T-helper 1 cell treated with Interleukin-12 subunit alpha and Interleukin-12 subunit beta and Interleukin-4 antibody, amounts not matched to agents 30 ng/mL and 1 ng/mL, for 36 hours (primary cell): ENCODE data around the gene SNX21. TPM values are rescaled to one million over a fixed set of nuclear protein-coding genes. Genes with fewer than 3 reads are reported as not detected.
"Not testable (repeated sequence)": the region's sequence is repeated elsewhere in the genome, so short reads cannot be mapped to it uniquely, and the experiment has no call there.

ENCODE experiments used
- intact Hi-C: fragments of 100-400 bp; cut with micrococcal nuclease; formaldehyde crosslinking; loops from one replicate; pipeline ENCODE4 v1.15.1; 2024
- total RNA-seq: library from RNA; stranded (reverse); gene quantifications from 2 replicates; pipeline ENCODE4 v1.2.3, GENCODE V29; 2022

SNX21 gene
- total RNA-seq, 1 donor from 2014 or later = 0.59 TPM

GRCh38 chr20:45848421-45848820 is 14.8 kb downstream of the SNX21 start:
- intact Hi-C loops = no loop called here

- intact Hi-C loops = no loop called here
These were observed 15.5 kb downstream of the SNX21 start for GRCh38 chr20:45848969-45849582.

- intact Hi-C loops = no loop called here
These were observed 16.6 kb downstream of the SNX21 start for GRCh38 chr20:45850238-45850637.

- intact Hi-C loops = no loop called here
These were observed 17.3 kb downstream of the SNX21 start for GRCh38 chr20:45850926-45851325.

- intact Hi-C loops = no loop called here
These were observed 17.9 kb downstream of the SNX21 start for GRCh38 chr20:45851501-45851900.

GRCh38 chr20:45852326-45852725 is 18.7 kb downstream of the SNX21 start:
- intact Hi-C loops = no loop called here

GRCh38 chr20:45853484-45853883 is 19.9 kb downstream of the SNX21 start:
- intact Hi-C loops = no loop called here

- intact Hi-C loops = loop anchor here (1.0 to 5.0 kb wide), 11 partner anchors 24 to 440 kb away; partner anchors contain the start of genes CTSA, DNTTIP1, NEURL2 and PIGT
These were observed 23.7 kb downstream of the SNX21 start, which contains the start of the genes ACOT8 and ZSWIM3 for GRCh38 chr20:45857114-45857881. TSS of gene ACOT8 (minus strand) at chr20:45857392. CDS start at chr20:45857315, 77 bp downstream. TSS of gene ZSWIM3 (plus strand) at chr20:45857614. CDS start at chr20:45857826, 212 bp downstream.

GRCh38 chr20:45857882-45858216 is 24.2 kb downstream of the SNX21 start:
- intact Hi-C loops = loop anchor here (1.0 to 5.0 kb wide), 11 partner anchors 23 to 441 kb away; partner anchors contain the start of genes CTSA, DNTTIP1, NEURL2 and PIGT

- intact Hi-C loops = loop anchor here (5.0 kb wide), 1 partner anchor 443 kb away; the partner anchor contains the start of gene PIGT
These were observed 26.3 kb downstream of the SNX21 start for GRCh38 chr20:45859916-45860315.

GRCh38 chr20:45860560-45861220 is 27.1 kb downstream of the SNX21 start:
- intact Hi-C loops = no loop called here

GRCh38 chr20:45861221-45862075 is 27.8 kb downstream of the SNX21 start:
- intact Hi-C loops = no loop called here

GRCh38 chr20:45863543-45864470 is 30.2 kb downstream of the SNX21 start:
- intact Hi-C loops = no loop called here

- intact Hi-C loops = no loop called here
These were observed 32.9 kb downstream of the SNX21 start for GRCh38 chr20:45866454-45866853.

- intact Hi-C loops = no loop called here
These were observed 33.7 kb downstream of the SNX21 start for GRCh38 chr20:45867136-45867818.

GRCh38 chr20:45867819-45868176 is 34.2 kb downstream of the SNX21 start:
- intact Hi-C loops = no loop called here

- intact Hi-C loops = no loop called here
These were observed 39.0 kb downstream of the SNX21 start for GRCh38 chr20:45872626-45873025.

GRCh38 chr20:45873409-45874103 is 40.0 kb downstream of the SNX21 start:
- intact Hi-C loops = no loop called here

GRCh38 chr20:45874104-45874481 is 40.5 kb downstream of the SNX21 start:
- intact Hi-C loops = not testable (repeated sequence)
